Heart left ventricle (tissue), 16 donors: ENCODE measurements around the gene MTF1. TPM values are rescaled to one million over a fixed set of nuclear protein-coding genes. Genes with fewer than 3 reads are reported as not detected.

Experiments used
- ATAC-seq, 4 donors: fragments of 200-7000 bp; cut with Tn5 transposase; one replicate each; pipeline ENCODE4 v1.9.1; 2020 to 2022; ENCODE audit warnings: moderate library complexity in 4 of 4, mild to moderate bottlenecking in 3 of 4, moderate number of reproducible peaks in 1 of 4
- DNase-seq, 5 donors: peaks; one replicate each; pipeline ENCODE4 v3.0.0-alpha.2; 2020
- H3K27ac ChIP-seq, 12 donors: fragments of 200-600 bp; sonication (generic) in 4 of 12; one replicate each; pipeline versions ENCODE4 v1.5.0 to v1.8.0; 2016 to 2022; ENCODE audit warnings: mild to moderate bottlenecking in 2 of 12
- H3K27me3 ChIP-seq, 9 donors: fragments of 200-600 bp; sonication (generic) in 2 of 9; one replicate each; pipeline versions ENCODE4 v1.5.1 to v1.8.0; 2016 to 2022; ENCODE audit warnings: mild to moderate bottlenecking in 3 of 9
- H3K36me3 ChIP-seq, 9 donors: fragments of 200-600 bp; sonication (generic) in 2 of 9; one replicate each; pipeline versions ENCODE4 v1.5.0 to v1.8.0; 2018 to 2022; ENCODE audit warnings: mild to moderate bottlenecking in 2 of 9
- H3K4me1 ChIP-seq, 12 donors: fragments of 200-600 bp; sonication (generic) in 4 of 12; one replicate each; pipeline versions ENCODE4 v1.5.0 to v1.8.0; 2016 to 2022; ENCODE audit warnings: mild to moderate bottlenecking in 3 of 12
- H3K4me3 ChIP-seq, 12 donors: fragments of 200-600 bp; sonication (generic) in 4 of 12; one replicate each; pipeline versions ENCODE4 v1.5.0 to v1.8.0; 2017 to 2022; ENCODE audit warnings: mild to moderate bottlenecking in 9 of 12, moderate library complexity in 4 of 12
- H3K9me3 ChIP-seq, 12 donors: fragments of 200-600 bp; sonication (generic) in 4 of 12; one replicate each; pipeline versions ENCODE4 v1.5.0 to v1.8.0; 2016 to 2022; ENCODE audit warnings: mild to moderate bottlenecking in 1 of 12
- CTCF ChIP-seq, 12 donors: fragments of 200-600 bp; sonication (generic) in 4 of 12; IDR thresholded peaks; one replicate each; pipeline versions ENCODE4 v1.5.0 to v1.8.0; 2018 to 2022; ENCODE audit warnings: antibody characterized with exemption in 12 of 12, mild to moderate bottlenecking in 5 of 12
- POLR2A ChIP-seq, 2 donors: fragments of 450-650 bp; IDR thresholded peaks; one replicate each; pipeline ENCODE4 v1.6.1; 2017; ENCODE audit warnings: antibody characterized with exemption in 2 of 2, mild to moderate bottlenecking in 2 of 2, moderate library complexity in 2 of 2
- WGBS, 4 donors: extraction: QIAGEN DNeasy Blood & Tissue Kit in 2 of 4; methylation state at CpG; one replicate each; pipeline versions ENCODE4 v1.1.5 to v1.1.7; 2013 to 2018; 5-methylcytosine and 5-hydroxymethylcytosine counted together
- intact Hi-C, 10 donors: fragments of 100-400 bp; cut with DNase I; formaldehyde crosslinking; loops; one replicate each; pipeline versions ENCODE4 v1.11.1 to v1.14.2; 2022
- polyA plus RNA-seq, 2 donors: library from polyadenylated mRNA; stranded (reverse); fragments of 200-250 nt; gene quantifications; one replicate each; pipeline ENCODE4 v1.2.3, GENCODE V29; 2013
- total RNA-seq, 9 donors: library from RNA; depleted of rRNA in 2 of 9; stranded (reverse); fragments of >200 nt in 2 of 9; fragmentation: NEBNext Ultra II Directional in 3 of 9; extraction: Animal tissue kit (Norgen Biotek cat#: 25700) in 3 of 9; gene quantifications; one replicate each; pipeline versions ENCODE4 v1.1.0 to v1.2.4, GENCODE V29; 2016 to 2023
- donor health status: ischemic (EF 13 %, LVEDD 7.1; RV severe dilation, severe dysfunction).
- donor health status: healthy with polysubstance abuse.
- donor health status: DM: no; HTN: yes; CAD: no.
- donor health status: DM: no; HTN: no; CAD: no.
- donor health status: ischemic (EF 25% LVEDD 6.9; RV normal size, moderate dysfunction).
- donor health status: ischemic (EF 25% LVEDD 5.7; RV mildly dilated, moderate dysfunction).
- donor health status: healthy.
- donor health status: DM: yes; HTN: yes; CAD: no.
- donor health status: ischemic (EF 35%, LVEDD 5.7; RV mildly dilated, moderate dysfunction).
- donor health status: nonischemic (EF 11% LVEDD 7.7; RV severe dilation, severe dysfunction).
- donor health status: DM: yes; HTN: yes; CAD: no.
- donor health status: PGD.
- donor health status: ischemic (EF 29% LVEDD 5.4; RV normal size, mild dysfunction).
- donor health status: nonischemic (EF 23%, LVEDD 6.1; RV moderate dilation, normal function).

Gene MTF1
- total and polyA plus RNA-seq, 11 donors: 1.7 to 19.5 (median 12.0) TPM

- TF ChIP-seq POLR2A (IDR thresholded peaks at IDR 0.05) (no peak), CTCF (IDR thresholded peaks at IDR 0.05) (no peak)
- ATAC-seq (no peak), DNase-seq (no peak)
- Histone ChIP-seq H3K4me3 (no peak overlapping the region), H3K27me3 (no peaks in the 10 kb centered on the region), H3K9me3 (no peaks in the 10 kb centered on the region), H3K27ac (no peak overlapping the region), H3K36me3 (peaks cover 0 to 93% (median 82%) of the 10 kb centered on the region in 9 donors), H3K4me1 (peaks cover 0 to 5% (median 0%) of the 10 kb centered on the region in 12 donors)
- WGBS, 4 donors: 58 to 96% (median 87%) methylated on average over 3 of the region's 3 CpGs
- intact Hi-C loops: no loop called here
Measured at GRCh38 chr1:37836788-37837187, 22.6 kb downstream of the MTF1 start.

DNA sequence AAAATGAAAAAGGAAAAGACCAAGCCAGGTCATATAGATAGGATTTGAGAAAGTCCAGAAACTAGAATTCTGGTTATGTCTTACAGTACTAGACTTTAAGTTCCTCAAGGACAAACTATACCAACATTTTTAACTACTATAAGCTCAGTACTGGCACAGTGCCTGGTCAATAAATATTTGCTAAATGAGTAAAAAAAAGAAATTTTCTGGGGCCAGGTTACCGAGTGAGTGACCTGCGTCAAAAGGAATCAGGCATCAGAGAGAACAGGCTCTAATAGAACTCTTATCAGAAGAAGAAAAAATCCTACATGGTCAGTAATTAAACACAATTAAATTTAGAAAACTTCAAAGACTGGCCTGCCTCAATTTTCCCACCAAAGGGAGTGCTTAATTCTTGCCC, 27.6 kb downstream of the MTF1 start:
- Histone ChIP-seq H3K27me3 (no peaks in the 10 kb centered on the region), H3K36me3 (peaks cover 0 to 98% (median 95%) of the 10 kb centered on the region in 9 donors), H3K4me1 (no peaks in the 10 kb centered on the region), H3K27ac (no peak overlapping the region), H3K4me3 (no peak overlapping the region), H3K9me3 (no peaks in the 10 kb centered on the region)
- no peak for ATAC-seq
- no peak for TF ChIP-seq POLR2A (IDR thresholded peaks at IDR 0.05)
- no peak for TF ChIP-seq CTCF (IDR thresholded peaks at IDR 0.05)
- WGBS, 4 donors: 86 to 97% (median 94%) methylated on average over 2 of the region's 2 CpGs
- intact Hi-C loops: no loop called here
- DNase-seq: no peak

GRCh38 chr1:37831109-37831508, 28.3 kb downstream of the MTF1 start:
- 95% methylated on average over 4 of the region's 4 CpGs for WGBS, 4 donors
- ATAC-seq (no peak), DNase-seq (no peak)
- H3K36me3 ChIP-seq: peaks cover 0 to 98% (median 93%) of the 10 kb centered on the region in 9 donors
- no peak overlapping the region for H3K27ac ChIP-seq
- intact Hi-C loops: no loop called here
- TF ChIP-seq POLR2A (IDR thresholded peaks at IDR 0.05) (no peak), CTCF (IDR thresholded peaks at IDR 0.05) (no peak)
- H3K27me3 ChIP-seq: no peaks in the 10 kb centered on the region
- H3K4me3 ChIP-seq: no peak overlapping the region
- H3K9me3 ChIP-seq: no peaks in the 10 kb centered on the region
- H3K4me1 ChIP-seq: peaks cover 0 to 3% (median 0%) of the 10 kb centered on the region in 12 donors

GRCh38 chr1:37828410-37829074, 30.9 kb downstream of the MTF1 start:
- no peak for DNase-seq
- 95 to 97% (median 96%) methylated on average over 12 of the region's 12 CpGs for WGBS, 4 donors

More at GRCh38 chr1:37828410-37829074, 30.9 kb downstream of the MTF1 start:
- H3K4me1 ChIP-seq: peaks cover 0 to 19% (median 0%) of the 10 kb centered on the region in 12 donors
- H3K36me3 ChIP-seq: peaks cover 0 to 91% (median 75%) of the 10 kb centered on the region in 9 donors
- ATAC-seq: no peak
- H3K9me3 ChIP-seq: no peaks in the 10 kb centered on the region
- no peaks in the 10 kb centered on the region for H3K27me3 ChIP-seq
- no peak for TF ChIP-seq POLR2A (IDR thresholded peaks at IDR 0.05)
- TF ChIP-seq CTCF (IDR thresholded peaks at IDR 0.05): no peak
- no peak overlapping the region for H3K27ac ChIP-seq
- H3K4me3 ChIP-seq: no peak overlapping the region
- intact Hi-C loops: no loop called here
